HEK293 (cell line): ENCODE measurements around the gene CTNNA2.

ENCODE experiments used
- CTCF ChIA-PET: fragments of 350-600 bp; formaldehyde crosslinking; extraction: SDS; loops from one replicate; lab custom pipeline; 2021; ENCODE audit warnings: antibody characterized with exemption; lab: Yijun Ruan, JAX
- POLR2A ChIA-PET: fragments of 300-600 bp; formaldehyde crosslinking; extraction: SDS; loops from one replicate; lab custom pipeline; 2020; ENCODE audit warnings: antibody characterized with exemption, inconsistent platforms; lab: Yijun Ruan, JAX
- H3K27ac ChIP-seq: fragments of 200-500 bp; sonication (Bioruptor generic); 2 replicates; pipeline ENCODE4 v1.5.1; 2014; ENCODE audit warnings: low read depth, low read length, control low read depth, inconsistent platforms; ENCODE audit errors: extremely low read depth
- H3K36me3 ChIP-seq, 2 experiments: fragments of 200-500 bp in 1 of 2; sonication (Bioruptor generic) in 1 of 2; 1 replicate in 1 of 2; 2 replicates in 1 of 2; pipeline ENCODE4 v1.5.1; 2014 to 2017; ENCODE audit warnings: inconsistent platforms in 2 of 2, low read length in 2 of 2; ENCODE audit not compliant: control insufficient read depth in 2 of 2, insufficient read depth in 1 of 2
- H3K4me1 ChIP-seq: fragments of 200-500 bp; sonication (Bioruptor generic); 2 replicates; pipeline ENCODE4 v1.5.1; 2014; ENCODE audit warnings: mild to moderate bottlenecking, low read length, inconsistent platforms; ENCODE audit not compliant: control insufficient read depth, insufficient read depth
- H3K4me3 ChIP-seq: 2 replicates; pipeline ENCODE4 v1.5.1; 2011; ENCODE audit warnings: low read depth, mild to moderate bottlenecking, control low read depth, low read length, moderate library complexity
- H3K9me3 ChIP-seq: fragments of 200-500 bp; sonication (Bioruptor generic); 2 replicates; pipeline ENCODE4 v1.5.1; 2014; ENCODE audit warnings: low read depth, low read length, inconsistent platforms; ENCODE audit not compliant: control insufficient read depth, insufficient read depth
- IKZF3 ChIP-seq: fragments of 450-650 bp; IDR thresholded peaks from 2 replicates; pipeline ENCODE4 v1.5.0; 2018; ENCODE audit warnings: missing biosample characterization, mild to moderate bottlenecking, missing genetic modification characterization, moderate library complexity
- KLF10 ChIP-seq: fragments of 450-650 bp; IDR thresholded peaks from 2 replicates; pipeline ENCODE4 v1.5.1; 2018; ENCODE audit warnings: missing biosample characterization, mild to moderate bottlenecking, missing genetic modification characterization
- ZBTB1 ChIP-seq: fragments of 450-650 bp; formaldehyde crosslinking; IDR thresholded peaks from 2 replicates; pipeline ENCODE4 v1.5.1; 2016; ENCODE audit warnings: missing biosample characterization, missing genetic modification characterization
- ZBTB17 ChIP-seq: fragments of 450-650 bp; formaldehyde crosslinking; IDR thresholded peaks from 2 replicates; pipeline ENCODE4 v1.5.1; 2016; ENCODE audit warnings: missing biosample characterization, missing genetic modification characterization
- ZIC2 ChIP-seq: fragments of 450-650 bp; formaldehyde crosslinking; IDR thresholded peaks from 2 replicates; pipeline ENCODE4 v1.5.1; 2016; ENCODE audit warnings: missing biosample characterization, missing genetic modification characterization
- ZNF140 ChIP-seq: fragments of 450-650 bp; formaldehyde crosslinking; IDR thresholded peaks from 2 replicates; pipeline ENCODE4 v1.5.1; 2016; ENCODE audit warnings: missing biosample characterization, missing genetic modification characterization
- ZNF266 ChIP-seq: fragments of 450-650 bp; formaldehyde crosslinking; IDR thresholded peaks from 2 replicates; pipeline ENCODE4 v1.5.1; 2016; ENCODE audit warnings: missing biosample characterization, missing genetic modification characterization, low read depth
- ZNF560 ChIP-seq: fragments of 450-650 bp; formaldehyde crosslinking; IDR thresholded peaks from 2 replicates; pipeline ENCODE4 v1.5.1; 2017; ENCODE audit warnings: missing biosample characterization, missing genetic modification characterization, borderline replicate concordance
- ZNF561 ChIP-seq: fragments of 450-650 bp; IDR thresholded peaks from 2 replicates; pipeline ENCODE4 v1.5.1; 2018; ENCODE audit warnings: missing biosample characterization, missing genetic modification characterization, borderline replicate concordance
- ZNF623 ChIP-seq: fragments of 450-650 bp; formaldehyde crosslinking; IDR thresholded peaks from 2 replicates; pipeline ENCODE4 v1.5.1; 2016; ENCODE audit warnings: missing biosample characterization, missing genetic modification characterization
- ZNF654 ChIP-seq: fragments of 450-650 bp; formaldehyde crosslinking; IDR thresholded peaks from 2 replicates; pipeline ENCODE4 v1.5.1; 2016; ENCODE audit warnings: low read depth, missing biosample characterization, missing genetic modification characterization
- ZNF677 ChIP-seq: fragments of 450-650 bp; IDR thresholded peaks from 2 replicates; pipeline ENCODE4 v1.5.0; 2018; ENCODE audit warnings: missing biosample characterization, mild to moderate bottlenecking, missing genetic modification characterization, moderate library complexity
- TF ChIP-seq, protein P1 (sequence below): fragments of 450-650 bp; formaldehyde crosslinking; IDR thresholded peaks from 2 replicates; pipeline ENCODE4 v1.5.1; 2016; ENCODE audit warnings: missing biosample characterization, missing genetic modification characterization
- TF ChIP-seq, protein P2 (sequence below): fragments of 450-650 bp; formaldehyde crosslinking; IDR thresholded peaks from 2 replicates; pipeline ENCODE4 v1.5.1; 2016; ENCODE audit warnings: missing biosample characterization, missing genetic modification characterization
- TF ChIP-seq, protein P3 (sequence below): fragments of 450-650 bp; formaldehyde crosslinking; IDR thresholded peaks from 2 replicates; pipeline ENCODE4 v1.5.1; 2016; ENCODE audit warnings: missing biosample characterization, missing genetic modification characterization
- TF ChIP-seq, protein P4 (sequence below): fragments of 450-650 bp; formaldehyde crosslinking; IDR thresholded peaks from 2 replicates; pipeline ENCODE4 v1.5.1; 2016; ENCODE audit warnings: missing biosample characterization, missing genetic modification characterization
- TF ChIP-seq, protein P5 (sequence below): fragments of 450-650 bp; formaldehyde crosslinking; IDR thresholded peaks from 2 replicates; pipeline ENCODE4 v1.5.1; 2016; ENCODE audit warnings: missing biosample characterization, missing genetic modification characterization
- TF ChIP-seq, protein P6 (sequence below): fragments of 450-650 bp; formaldehyde crosslinking; optimal IDR thresholded peaks from 2 replicates; pipeline ENCODE3; 2016; ENCODE audit warnings: missing biosample characterization, mild to moderate bottlenecking, missing genetic modification characterization

Gene CTNNA2

DNA sequence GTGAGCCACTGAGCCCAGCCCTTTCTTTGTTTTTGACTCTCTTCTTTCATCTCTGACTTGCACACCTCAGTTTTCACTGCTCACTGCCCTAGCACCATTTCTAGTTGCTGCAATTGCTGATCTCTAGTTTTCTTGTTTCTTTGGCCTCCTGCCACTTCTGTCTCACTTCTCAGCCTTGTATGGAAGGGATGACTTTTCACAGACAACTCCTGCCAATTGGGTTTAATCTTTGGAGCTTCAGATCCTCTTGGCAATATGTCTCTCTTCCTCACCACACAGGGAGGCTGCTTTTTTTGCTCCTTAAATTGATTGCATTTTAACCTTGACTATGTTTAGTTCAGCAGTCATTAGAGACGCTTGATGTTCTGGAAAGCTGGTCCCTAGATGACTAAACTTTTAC lies 323.1 kb downstream of the CTNNA2 start (continued):
- TF ChIP-seq, protein P1, sequence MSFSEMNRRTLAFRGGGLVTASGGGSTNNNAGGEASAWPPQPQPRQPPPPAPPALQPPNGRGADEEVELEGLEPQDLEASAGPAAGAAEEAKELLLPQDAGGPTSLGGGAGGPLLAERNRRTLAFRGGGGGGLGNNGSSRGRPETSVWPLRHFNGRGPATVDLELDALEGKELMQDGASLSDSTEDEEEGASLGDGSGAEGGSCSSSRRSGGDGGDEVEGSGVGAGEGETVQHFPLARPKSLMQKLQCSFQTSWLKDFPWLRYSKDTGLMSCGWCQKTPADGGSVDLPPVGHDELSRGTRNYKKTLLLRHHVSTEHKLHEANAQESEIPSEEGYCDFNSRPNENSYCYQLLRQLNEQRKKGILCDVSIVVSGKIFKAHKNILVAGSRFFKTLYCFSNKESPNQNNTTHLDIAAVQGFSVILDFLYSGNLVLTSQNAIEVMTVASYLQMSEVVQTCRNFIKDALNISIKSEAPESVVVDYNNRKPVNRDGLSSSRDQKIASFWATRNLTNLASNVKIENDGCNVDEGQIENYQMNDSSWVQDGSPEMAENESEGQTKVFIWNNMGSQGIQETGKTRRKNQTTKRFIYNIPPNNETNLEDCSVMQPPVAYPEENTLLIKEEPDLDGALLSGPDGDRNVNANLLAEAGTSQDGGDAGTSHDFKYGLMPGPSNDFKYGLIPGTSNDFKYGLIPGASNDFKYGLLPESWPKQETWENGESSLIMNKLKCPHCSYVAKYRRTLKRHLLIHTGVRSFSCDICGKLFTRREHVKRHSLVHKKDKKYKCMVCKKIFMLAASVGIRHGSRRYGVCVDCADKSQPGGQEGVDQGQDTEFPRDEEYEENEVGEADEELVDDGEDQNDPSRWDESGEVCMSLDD (tag by site-specific recombination) = no peak
- no peak for TF ChIP-seq ZNF654
- TF ChIP-seq, protein P2, sequence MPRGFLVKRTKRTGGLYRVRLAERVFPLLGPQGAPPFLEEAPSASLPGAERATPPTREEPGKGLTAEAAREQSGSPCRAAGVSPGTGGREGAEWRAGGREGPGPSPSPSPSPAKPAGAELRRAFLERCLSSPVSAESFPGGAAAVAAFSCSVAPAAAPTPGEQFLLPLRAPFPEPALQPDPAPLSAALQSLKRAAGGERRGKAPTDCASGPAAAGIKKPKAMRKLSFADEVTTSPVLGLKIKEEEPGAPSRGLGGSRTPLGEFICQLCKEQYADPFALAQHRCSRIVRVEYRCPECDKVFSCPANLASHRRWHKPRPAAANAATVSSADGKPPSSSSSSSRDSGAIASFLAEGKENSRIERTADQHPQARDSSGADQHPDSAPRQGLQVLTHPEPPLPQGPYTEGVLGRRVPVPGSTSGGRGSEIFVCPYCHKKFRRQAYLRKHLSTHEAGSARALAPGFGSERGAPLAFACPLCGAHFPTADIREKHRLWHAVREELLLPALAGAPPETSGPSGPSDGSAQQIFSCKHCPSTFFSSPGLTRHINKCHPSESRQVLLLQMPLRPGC = no peak
- no peak for TF ChIP-seq ZNF266 (tag by site-specific recombination)
- TF ChIP-seq ZIC2 = no peak
- TF ChIP-seq ZNF561 (tag by site-specific recombination) = no peak

DNA sequence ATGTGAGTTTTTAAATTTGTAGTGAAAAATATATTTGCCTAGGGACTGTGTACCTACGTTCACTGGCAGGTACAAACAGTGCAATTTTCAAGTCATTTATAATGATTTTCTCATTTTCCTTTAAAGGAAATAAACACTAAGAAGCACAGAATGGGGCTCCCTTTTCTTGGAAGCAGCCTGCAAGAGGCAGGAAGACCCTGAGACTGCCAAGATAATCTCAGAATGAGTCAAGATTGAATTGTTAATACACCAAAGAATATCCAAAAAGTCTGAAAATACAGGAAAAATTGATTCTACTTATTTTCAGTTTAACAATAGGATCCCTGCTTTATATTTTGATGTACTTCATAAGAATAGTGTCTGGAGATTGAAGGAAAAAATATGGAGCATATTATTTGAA lies 331.2 kb downstream of the CTNNA2 start:
- Histone ChIP-seq H3K27ac (no peak overlapping the region), H3K36me3 (no peaks in the 10 kb centered on the region), H3K9me3 (no peaks in the 10 kb centered on the region), H3K4me1 (no peaks in the 10 kb centered on the region), H3K4me3 (no peak overlapping the region)
- TF ChIP-seq ZNF140 (tag by site-specific recombination) (no peak), ZBTB17 (no peak), ZNF623 (tag by site-specific recombination) (no peak), KLF10 (no peak), IKZF3 (tag by site-specific recombination) (no peak), ZNF560 (tag by site-specific recombination) (no peak), ZBTB1 (no peak), ZNF677 (tag by site-specific recombination) (no peak)
- TF ChIP-seq, protein P3, sequence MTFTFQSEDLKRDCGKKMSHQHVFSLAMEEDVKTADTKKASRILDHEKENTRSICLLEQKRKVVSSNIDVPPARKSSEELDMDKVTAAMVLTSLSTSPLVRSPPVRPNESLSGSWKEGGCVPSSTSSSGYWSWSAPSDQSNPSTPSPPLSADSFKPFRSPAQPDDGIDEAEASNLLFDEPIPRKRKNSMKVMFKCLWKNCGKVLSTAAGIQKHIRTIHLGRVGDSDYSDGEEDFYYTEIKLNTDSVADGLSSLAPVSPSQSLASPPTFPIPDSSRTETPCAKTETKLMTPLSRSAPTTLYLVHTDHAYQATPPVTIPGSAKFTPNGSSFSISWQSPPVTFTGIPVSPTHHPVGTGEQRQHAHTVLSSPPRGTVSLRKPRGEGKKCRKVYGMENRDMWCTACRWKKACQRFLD (tag by site-specific recombination) = no peak
- TF ChIP-seq, protein P4, sequence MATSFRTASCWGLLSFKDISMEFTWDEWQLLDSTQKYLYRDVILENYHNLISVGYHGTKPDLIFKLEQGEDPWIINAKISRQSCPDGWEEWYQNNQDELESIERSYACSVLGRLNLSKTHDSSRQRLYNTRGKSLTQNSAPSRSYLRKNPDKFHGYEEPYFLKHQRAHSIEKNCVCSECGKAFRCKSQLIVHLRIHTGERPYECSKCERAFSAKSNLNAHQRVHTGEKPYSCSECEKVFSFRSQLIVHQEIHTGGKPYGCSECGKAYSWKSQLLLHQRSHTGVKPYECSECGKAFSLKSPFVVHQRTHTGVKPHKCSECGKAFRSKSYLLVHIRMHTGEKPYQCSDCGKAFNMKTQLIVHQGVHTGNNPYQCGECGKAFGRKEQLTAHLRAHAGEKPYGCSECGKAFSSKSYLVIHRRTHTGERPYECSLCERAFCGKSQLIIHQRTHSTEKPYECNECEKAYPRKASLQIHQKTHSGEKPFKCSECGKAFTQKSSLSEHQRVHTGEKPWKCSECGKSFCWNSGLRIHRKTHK (tag by site-specific recombination) = no peak
- TF ChIP-seq, protein P5, sequence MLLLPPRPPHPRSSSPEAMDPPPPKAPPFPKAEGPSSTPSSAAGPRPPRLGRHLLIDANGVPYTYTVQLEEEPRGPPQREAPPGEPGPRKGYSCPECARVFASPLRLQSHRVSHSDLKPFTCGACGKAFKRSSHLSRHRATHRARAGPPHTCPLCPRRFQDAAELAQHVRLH (tag by site-specific recombination) = no peak
- TF ChIP-seq, protein P6, sequence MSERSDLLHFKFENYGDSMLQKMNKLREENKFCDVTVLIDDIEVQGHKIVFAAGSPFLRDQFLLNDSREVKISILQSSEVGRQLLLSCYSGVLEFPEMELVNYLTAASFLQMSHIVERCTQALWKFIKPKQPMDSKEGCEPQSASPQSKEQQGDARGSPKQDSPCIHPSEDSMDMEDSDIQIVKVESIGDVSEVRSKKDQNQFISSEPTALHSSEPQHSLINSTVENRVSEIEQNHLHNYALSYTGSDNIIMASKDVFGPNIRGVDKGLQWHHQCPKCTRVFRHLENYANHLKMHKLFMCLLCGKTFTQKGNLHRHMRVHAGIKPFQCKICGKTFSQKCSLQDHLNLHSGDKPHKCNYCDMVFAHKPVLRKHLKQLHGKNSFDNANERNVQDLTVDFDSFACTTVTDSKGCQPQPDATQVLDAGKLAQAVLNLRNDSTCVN (tag by site-specific recombination) = no peak
- ChIA-PET POLR2A (no interaction called here), CTCF (no interaction called here)
